Coronary artery (tissue), 2 donors: ENCODE results near the gene PTGIS.

Experiments
- DNase-seq: peaks from one replicate; pipeline ENCODE4 v3.0.0-alpha.2; 2017; ENCODE audit warnings: low spot score
- H3K27ac ChIP-seq, 2 donors: fragments of 200-600 bp; sonication (generic); one replicate each; pipeline ENCODE4 v1.5.1; 2016 to 2019
- H3K4me3 ChIP-seq: fragments of 200-600 bp; sonication (generic); 2 replicates; pipeline ENCODE4 v1.5.1; 2016; ENCODE audit warnings: mild to moderate bottlenecking, moderate library complexity
- CTCF ChIP-seq: fragments of 200-600 bp; sonication (generic); IDR thresholded peaks from one replicate; pipeline ENCODE4 v1.5.1; 2019; ENCODE audit warnings: antibody characterized with exemption

Gene PTGIS

GRCh38 chr20:49610691-49611538 lies 43.0 kb upstream of the PTGIS start:
- no peak for DNase-seq
- peak overlapping the region; percentile 57 for H3K4me3 ChIP-seq
- no peak overlapping the region for H3K27ac ChIP-seq
- TF ChIP-seq CTCF = peak; percentile 99

- no peak for DNase-seq
- H3K27ac ChIP-seq = no peak overlapping the region
- peak overlapping the region; percentile 34 for H3K4me3 ChIP-seq
- TF ChIP-seq CTCF = peak; percentile 91
Observed at GRCh38 chr20:49608752-49609670, 41.1 kb upstream of the PTGIS start.

- no peak for DNase-seq
- Histone ChIP-seq H3K4me3 (no peak overlapping the region), H3K27ac (no peak overlapping the region)
- TF ChIP-seq CTCF = no peak
Observed at GRCh38 chr20:49607568-49607967, 39.6 kb upstream of the PTGIS start.

GRCh38 chr20:49603209-49603627 lies 35.3 kb upstream of the PTGIS start:
- no peak for DNase-seq
- H3K4me3 ChIP-seq = no peak overlapping the region
- H3K27ac ChIP-seq = peak overlapping the region in 1 of 2 donors; percentile 14
- TF ChIP-seq CTCF = no peak

- TF ChIP-seq CTCF = no peak
- no peak overlapping the region for H3K4me3 ChIP-seq
- peak overlapping the region in 1 of 2 donors; percentile 14 for H3K27ac ChIP-seq
- DNase-seq = no peak
Observed at GRCh38 chr20:49602345-49603208, 34.6 kb upstream of the PTGIS start.

- Histone ChIP-seq H3K4me3 (no peak overlapping the region), H3K27ac (no peak overlapping the region)
- TF ChIP-seq CTCF = no peak
- DNase-seq = no peak
Observed at GRCh38 chr20:49601153-49601924, 33.4 kb upstream of the PTGIS start.
